Measurements from ENCODE around the gene ARMC5.

The ARMC5 gene, protein sequence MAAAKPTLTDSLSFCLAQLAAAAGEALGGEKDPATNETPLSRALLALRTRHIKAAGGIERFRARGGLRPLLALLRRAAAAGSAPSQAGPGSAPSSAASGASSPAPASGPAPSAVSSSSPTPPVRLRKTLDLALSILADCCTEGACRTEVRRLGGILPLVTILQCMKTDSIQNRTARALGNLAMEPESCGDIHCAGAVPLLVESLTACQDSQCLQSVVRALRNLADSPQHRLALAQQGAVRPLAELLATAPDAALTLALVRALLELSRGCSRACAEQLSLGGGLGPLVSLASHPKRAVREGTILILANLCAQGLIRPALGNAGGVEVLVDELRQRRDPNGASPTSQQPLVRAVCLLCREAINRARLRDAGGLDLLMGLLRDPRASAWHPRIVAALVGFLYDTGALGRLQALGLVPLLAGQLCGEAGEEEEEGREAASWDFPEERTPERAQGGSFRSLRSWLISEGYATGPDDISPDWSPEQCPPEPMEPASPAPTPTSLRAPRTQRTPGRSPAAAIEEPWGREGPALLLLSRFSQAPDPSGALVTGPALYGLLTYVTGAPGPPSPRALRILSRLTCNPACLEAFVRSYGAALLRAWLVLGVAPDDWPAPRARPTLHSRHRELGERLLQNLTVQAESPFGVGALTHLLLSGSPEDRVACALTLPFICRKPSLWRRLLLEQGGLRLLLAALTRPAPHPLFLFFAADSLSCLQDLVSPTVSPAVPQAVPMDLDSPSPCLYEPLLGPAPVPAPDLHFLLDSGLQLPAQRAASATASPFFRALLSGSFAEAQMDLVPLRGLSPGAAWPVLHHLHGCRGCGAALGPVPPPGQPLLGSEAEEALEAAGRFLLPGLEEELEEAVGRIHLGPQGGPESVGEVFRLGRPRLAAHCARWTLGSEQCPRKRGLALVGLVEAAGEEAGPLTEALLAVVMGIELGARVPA

DNA sequence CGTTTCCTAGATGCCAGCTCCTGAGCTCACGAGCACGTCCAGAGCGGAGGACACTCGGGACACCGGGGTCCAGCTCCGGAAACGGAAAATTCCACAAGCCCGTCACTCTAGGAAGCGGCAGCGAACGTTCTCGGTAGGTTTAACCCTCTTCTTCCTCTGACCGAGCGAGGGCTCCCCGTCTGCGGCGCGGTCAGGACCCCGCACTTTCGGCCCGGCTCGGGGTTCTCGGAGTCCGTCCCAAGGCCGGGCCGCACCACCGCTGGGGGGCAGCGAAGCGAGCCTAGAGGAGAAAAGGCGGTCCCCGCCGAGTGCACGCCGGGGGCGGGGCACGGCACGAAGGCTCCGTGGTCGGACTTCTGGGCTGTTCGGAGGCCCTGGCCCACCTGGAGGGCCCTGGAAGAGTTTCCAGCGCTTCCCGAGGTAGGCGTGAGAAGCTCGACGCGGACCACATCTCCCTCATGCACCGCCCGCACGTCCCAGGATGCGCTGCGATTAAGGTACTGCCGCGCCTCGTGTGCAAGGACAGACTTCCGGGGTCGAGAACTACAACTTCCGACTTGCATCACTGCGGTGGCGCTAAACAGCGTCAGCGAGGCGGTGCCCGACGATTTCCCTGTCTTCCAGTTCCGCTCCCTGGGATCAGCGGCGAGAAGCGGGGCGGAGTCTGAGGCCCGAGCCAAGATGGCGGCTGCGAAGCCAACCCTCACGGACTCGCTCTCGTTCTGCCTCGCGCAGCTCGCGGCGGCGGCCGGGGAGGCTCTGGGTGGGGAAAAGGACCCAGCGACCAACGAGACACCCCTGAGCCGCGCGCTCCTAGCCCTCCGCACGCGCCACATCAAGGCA lies at the start of gene ARMC5:
TSS of gene ARMC5 (plus strand) at position 658 of the 843 bp plus-strand sequence. CDS start at position 682, 24 bp downstream.
- peak within 1 kb of the TSS; percentile 79 for H3K4me3 ChIP-seq (replicated peaks; ENCODE audit: low read depth, low read length)

DNA sequence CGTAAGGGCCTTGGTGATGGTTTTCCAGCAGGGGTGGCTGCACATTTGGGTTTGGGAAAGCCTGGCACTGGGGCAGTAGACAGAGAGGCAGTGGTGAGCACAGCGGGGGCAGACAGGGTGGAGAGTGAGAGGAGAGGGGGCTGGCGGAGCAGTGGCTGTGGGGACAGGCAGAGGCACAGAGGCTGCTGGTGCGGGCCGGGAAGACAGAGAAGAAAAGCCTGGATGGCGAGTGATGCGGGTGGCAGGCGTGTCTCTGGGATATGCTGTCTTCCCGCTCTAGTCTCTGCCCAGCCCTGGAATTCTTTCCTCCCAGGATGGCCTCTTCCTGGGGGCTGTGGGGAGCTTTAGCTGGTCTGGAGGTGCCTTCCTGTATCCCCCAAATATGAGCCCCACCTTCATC lies 49.2 kb upstream of the ARMC5 start:
- TF ChIP-seq, protein P1, sequence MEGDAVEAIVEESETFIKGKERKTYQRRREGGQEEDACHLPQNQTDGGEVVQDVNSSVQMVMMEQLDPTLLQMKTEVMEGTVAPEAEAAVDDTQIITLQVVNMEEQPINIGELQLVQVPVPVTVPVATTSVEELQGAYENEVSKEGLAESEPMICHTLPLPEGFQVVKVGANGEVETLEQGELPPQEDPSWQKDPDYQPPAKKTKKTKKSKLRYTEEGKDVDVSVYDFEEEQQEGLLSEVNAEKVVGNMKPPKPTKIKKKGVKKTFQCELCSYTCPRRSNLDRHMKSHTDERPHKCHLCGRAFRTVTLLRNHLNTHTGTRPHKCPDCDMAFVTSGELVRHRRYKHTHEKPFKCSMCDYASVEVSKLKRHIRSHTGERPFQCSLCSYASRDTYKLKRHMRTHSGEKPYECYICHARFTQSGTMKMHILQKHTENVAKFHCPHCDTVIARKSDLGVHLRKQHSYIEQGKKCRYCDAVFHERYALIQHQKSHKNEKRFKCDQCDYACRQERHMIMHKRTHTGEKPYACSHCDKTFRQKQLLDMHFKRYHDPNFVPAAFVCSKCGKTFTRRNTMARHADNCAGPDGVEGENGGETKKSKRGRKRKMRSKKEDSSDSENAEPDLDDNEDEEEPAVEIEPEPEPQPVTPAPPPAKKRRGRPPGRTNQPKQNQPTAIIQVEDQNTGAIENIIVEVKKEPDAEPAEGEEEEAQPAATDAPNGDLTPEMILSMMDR (IDR thresholded peaks at IDR 0.05; ENCODE audit: low read depth, low read length, missing control alignments): no peak
- DNase-seq (ENCODE audit: extremely low read depth, low read depth): no peak
- H3K4me3 ChIP-seq (replicated peaks; ENCODE audit: low read depth, low read length): no peak overlapping the region

More for the DNA sequence above, at the start of gene ARMC5:
- TF ChIP-seq, protein P1 (IDR thresholded peaks at IDR 0.05; ENCODE audit: low read depth, low read length, missing control alignments): peak; percentile 63
- peak; percentile 97 for DNase-seq (ENCODE audit: extremely low read depth, low read depth)

DNA sequence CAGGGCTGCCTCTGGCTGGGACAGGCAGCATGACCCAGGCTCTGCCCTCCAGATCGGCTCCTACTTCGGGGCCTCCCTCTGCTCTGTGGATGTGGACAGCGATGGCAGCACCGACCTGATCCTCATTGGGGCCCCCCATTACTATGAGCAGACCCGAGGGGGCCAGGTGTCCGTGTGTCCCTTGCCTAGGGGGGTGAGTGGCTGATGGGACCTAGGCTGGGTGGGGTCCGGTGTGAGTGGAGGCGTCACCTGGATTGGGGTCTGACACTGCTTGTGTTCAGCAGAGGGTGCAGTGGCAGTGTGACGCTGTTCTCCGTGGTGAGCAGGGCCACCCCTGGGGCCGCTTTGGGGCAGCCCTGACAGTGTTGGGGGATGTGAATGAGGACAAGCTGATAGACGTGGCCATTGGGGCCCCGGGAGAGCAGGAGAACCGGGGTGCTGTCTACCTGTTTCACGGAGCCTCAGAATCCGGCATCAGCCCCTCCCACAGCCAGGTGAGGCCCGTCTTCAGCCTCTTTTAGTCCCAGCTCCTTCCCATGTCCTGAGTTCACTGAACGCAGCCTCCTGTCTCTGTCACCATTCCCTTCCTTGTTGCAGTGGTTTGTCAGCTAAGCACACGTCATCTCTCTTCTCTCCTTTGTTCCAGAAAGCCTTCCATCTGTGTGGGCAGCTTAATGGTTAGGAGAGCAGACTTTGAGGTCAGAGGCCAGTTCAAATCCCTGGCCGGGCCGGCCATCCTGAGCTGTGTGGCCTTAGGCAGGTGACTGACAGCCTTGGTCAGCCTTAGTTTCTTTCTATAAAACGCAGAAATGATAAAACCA lies 48.1 kb upstream of the ARMC5 start:
- H3K4me3 ChIP-seq (replicated peaks; ENCODE audit: low read depth, low read length): no peak overlapping the region
- no peak for DNase-seq (ENCODE audit: extremely low read depth, low read depth)
- TF ChIP-seq, protein P1 (IDR thresholded peaks at IDR 0.05; ENCODE audit: low read depth, low read length, missing control alignments): no peak

DNA sequence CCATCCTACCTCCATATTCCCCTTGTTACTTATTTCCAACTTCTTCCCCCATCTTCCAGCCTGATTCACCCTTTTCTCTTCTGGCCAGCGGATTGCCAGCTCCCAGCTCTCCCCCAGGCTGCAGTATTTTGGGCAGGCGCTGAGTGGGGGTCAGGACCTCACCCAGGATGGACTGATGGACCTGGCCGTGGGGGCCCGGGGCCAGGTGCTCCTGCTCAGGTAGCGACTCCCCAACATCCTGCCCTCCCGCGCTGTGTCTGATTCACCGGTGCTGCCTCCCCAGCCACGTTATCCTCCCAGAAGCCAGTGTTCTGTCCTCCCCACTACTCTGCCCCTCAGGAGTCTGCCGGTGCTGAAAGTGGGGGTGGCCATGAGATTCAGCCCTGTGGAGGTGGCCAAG lies 46.6 kb upstream of the ARMC5 start:
- no peak for DNase-seq (ENCODE audit: extremely low read depth, low read depth)
- TF ChIP-seq, protein P1 (IDR thresholded peaks at IDR 0.05; ENCODE audit: low read depth, low read length, missing control alignments): no peak
- no peak overlapping the region for H3K4me3 ChIP-seq (replicated peaks; ENCODE audit: low read depth, low read length)

DNA sequence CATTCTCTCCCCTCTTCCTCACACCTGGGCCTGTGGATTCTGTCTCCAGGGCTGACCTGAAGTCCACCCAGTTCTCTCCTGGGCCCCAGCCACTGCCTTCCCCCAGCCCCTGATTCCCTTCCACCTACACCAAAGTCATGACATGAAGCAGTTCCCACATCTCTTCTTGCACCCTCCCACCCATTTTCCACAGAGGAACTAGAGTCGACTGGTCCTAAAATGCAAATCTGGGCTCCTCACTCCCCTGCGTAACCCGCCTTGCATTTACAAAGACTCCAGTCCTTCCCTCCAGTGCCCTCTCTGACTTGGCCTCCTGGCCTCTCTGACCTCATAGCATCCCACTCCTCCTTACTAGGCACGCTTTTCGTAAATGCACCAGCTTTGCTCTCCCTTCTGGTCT lies 45.9 kb upstream of the ARMC5 start:
- H3K4me3 ChIP-seq (replicated peaks; ENCODE audit: low read depth, low read length): no peak overlapping the region
- DNase-seq (ENCODE audit: extremely low read depth, low read depth): no peak
- TF ChIP-seq, protein P1 (IDR thresholded peaks at IDR 0.05; ENCODE audit: low read depth, low read length, missing control alignments): no peak
